Ishikawa (cell line): ENCODE measurements around the gene C1orf87.

Experiments
- CEBPB ChIP-seq: IDR thresholded peaks from 2 replicates; pipeline ENCODE4 v1.6.1; 2012
- CREB1 ChIP-seq: IDR thresholded peaks from 2 replicates; pipeline ENCODE4 v1.6.1; 2012; ENCODE audit warnings: low read depth
- EP300 ChIP-seq: IDR thresholded peaks from 2 replicates; pipeline ENCODE4 v1.6.1; 2012; ENCODE audit warnings: borderline replicate concordance
- FOXM1 ChIP-seq: IDR thresholded peaks from 2 replicates; pipeline ENCODE4 v1.6.1; 2012; ENCODE audit warnings: low read depth, borderline replicate concordance
- RAD21 ChIP-seq: IDR thresholded peaks from 2 replicates; pipeline ENCODE4 v1.6.1; 2012; ENCODE audit warnings: low read depth
- TAF1 ChIP-seq: IDR thresholded peaks from 2 replicates; pipeline ENCODE4 v1.6.1; 2012; ENCODE audit warnings: low read depth, mild to moderate bottlenecking
- TEAD4 ChIP-seq: IDR thresholded peaks from 2 replicates; pipeline ENCODE4 v1.6.1; 2012
- YY1 ChIP-seq: IDR thresholded peaks from 2 replicates; pipeline ENCODE4 v1.6.1; 2012; ENCODE audit warnings: low read depth
- TF ChIP-seq, protein P1 (sequence below): IDR thresholded peaks from 2 replicates; pipeline ENCODE4 v1.6.1; 2012
- TF ChIP-seq, protein P2 (sequence below): IDR thresholded peaks from 2 replicates; pipeline ENCODE4 v1.6.1; 2012; ENCODE audit warnings: low read depth, mild to moderate bottlenecking

DNA sequence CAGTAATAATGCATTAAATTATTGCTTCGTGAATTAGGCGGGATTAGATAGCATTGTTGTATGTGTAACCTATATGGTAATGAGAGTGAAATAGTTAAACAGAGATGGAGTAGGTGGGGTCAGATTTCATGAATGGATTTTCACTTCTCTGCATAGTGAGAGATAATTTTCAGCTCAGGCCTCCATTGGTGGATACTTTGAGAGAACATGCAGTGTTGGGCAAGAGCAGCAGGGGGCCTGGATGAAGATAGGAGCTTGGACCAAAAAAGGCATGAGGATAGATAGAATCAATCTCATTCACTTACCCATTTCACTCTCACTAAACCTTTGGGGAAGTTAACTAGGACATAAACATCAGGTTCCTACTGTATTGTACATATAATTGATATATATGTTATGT is 39.5 kb upstream of the C1orf87 start:
- TF ChIP-seq EP300, result no peak
- no peak for TF ChIP-seq YY1
- TF ChIP-seq, protein P1, sequence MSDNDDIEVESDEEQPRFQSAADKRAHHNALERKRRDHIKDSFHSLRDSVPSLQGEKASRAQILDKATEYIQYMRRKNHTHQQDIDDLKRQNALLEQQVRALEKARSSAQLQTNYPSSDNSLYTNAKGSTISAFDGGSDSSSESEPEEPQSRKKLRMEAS, result no peak
- TF ChIP-seq, protein P2, sequence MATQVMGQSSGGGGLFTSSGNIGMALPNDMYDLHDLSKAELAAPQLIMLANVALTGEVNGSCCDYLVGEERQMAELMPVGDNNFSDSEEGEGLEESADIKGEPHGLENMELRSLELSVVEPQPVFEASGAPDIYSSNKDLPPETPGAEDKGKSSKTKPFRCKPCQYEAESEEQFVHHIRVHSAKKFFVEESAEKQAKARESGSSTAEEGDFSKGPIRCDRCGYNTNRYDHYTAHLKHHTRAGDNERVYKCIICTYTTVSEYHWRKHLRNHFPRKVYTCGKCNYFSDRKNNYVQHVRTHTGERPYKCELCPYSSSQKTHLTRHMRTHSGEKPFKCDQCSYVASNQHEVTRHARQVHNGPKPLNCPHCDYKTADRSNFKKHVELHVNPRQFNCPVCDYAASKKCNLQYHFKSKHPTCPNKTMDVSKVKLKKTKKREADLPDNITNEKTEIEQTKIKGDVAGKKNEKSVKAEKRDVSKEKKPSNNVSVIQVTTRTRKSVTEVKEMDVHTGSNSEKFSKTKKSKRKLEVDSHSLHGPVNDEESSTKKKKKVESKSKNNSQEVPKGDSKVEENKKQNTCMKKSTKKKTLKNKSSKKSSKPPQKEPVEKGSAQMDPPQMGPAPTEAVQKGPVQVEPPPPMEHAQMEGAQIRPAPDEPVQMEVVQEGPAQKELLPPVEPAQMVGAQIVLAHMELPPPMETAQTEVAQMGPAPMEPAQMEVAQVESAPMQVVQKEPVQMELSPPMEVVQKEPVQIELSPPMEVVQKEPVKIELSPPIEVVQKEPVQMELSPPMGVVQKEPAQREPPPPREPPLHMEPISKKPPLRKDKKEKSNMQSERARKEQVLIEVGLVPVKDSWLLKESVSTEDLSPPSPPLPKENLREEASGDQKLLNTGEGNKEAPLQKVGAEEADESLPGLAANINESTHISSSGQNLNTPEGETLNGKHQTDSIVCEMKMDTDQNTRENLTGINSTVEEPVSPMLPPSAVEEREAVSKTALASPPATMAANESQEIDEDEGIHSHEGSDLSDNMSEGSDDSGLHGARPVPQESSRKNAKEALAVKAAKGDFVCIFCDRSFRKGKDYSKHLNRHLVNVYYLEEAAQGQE, result no peak
- TF ChIP-seq CREB1, result no peak
- TF ChIP-seq TEAD4, result no peak
- no peak for TF ChIP-seq RAD21
- no peak for TF ChIP-seq CEBPB
- TF ChIP-seq TAF1, result no peak
- TF ChIP-seq FOXM1, result no peak
